GM12878 (cell line): ENCODE results near the gene TRPC1. TPM values are rescaled to one million over a fixed set of nuclear protein-coding genes. Genes with fewer than 3 reads are reported as not detected.

ENCODE experiments used
- ATAC-seq: fragments of 200-7000 bp; cut with Tn5 transposase; 3 replicates; pipeline ENCODE4 v1.9.1; 2020; ENCODE audit warnings: mild to moderate bottlenecking, moderate library complexity
- BruUV-seq: library from RNA; stranded (reverse); fragments of 400-500 nt; replicated peaks from 2 replicates; lab custom pipeline; 2021; lab: Mats Ljungman, UMichigan
- CTCF ChIA-PET: fragments of 300-600 bp; sonication (Branson Sonifier 250); formaldehyde crosslinking; extraction: SDS; loops from one replicate; lab custom pipeline; 2021; ENCODE audit warnings: inconsistent platforms; lab: Yijun Ruan, JAX
- POLR2A ChIA-PET: fragments of 350-600 bp; formaldehyde crosslinking; extraction: SDS; loops from one replicate; lab custom pipeline; 2021; ENCODE audit warnings: inconsistent platforms; lab: Charles Lee
- RAD21 ChIA-PET: fragments of 300-600 bp; sonication (Branson Sonifier 250); formaldehyde crosslinking; loops from one replicate; lab custom pipeline; 2023; ENCODE audit warnings: antibody characterized with exemption; ENCODE audit not compliant: unreplicated experiment; lab: Charles Lee
- SMC1A ChIA-PET: fragments of 300-600 bp; sonication (Branson Sonifier 250); formaldehyde crosslinking; loops from one replicate; lab custom pipeline; 2023; ENCODE audit not compliant: unreplicated experiment, uncharacterized antibody; lab: Charles Lee
- DNase-seq: peaks from one replicate; pipeline ENCODE4 v3.0.0-alpha.2; 2011; ENCODE audit warnings: low read depth, low spot score
- FAIRE-seq: peaks from 3 replicates; lab custom pipeline; 2011; peaks lifted over from hg19 to GRCh38; lab: Jason Lieb, UNC
- H2AFZ ChIP-seq: 2 replicates; pipeline ENCODE4 v1.6.0; 2011; ENCODE audit warnings: low read depth, low read length, control low read depth; ENCODE audit not compliant: control insufficient read depth
- H3K27ac ChIP-seq: 2 replicates; pipeline ENCODE4 v1.5.1; 2011; ENCODE audit warnings: control low read depth; ENCODE audit not compliant: control insufficient read depth, insufficient read depth
- H3K27me3 ChIP-seq, 2 experiments: replicated peaks in 1 of 2; 2 replicates each; pipeline versions ENCODE4 v1.6.0 to v1.6.1; 2011; ENCODE audit warnings: low read length in 1 of 2; ENCODE audit not compliant: control insufficient read depth in 2 of 2, insufficient read depth in 2 of 2
- H3K36me3 ChIP-seq, 2 experiments: 2 replicates each; pipeline ENCODE4 v1.5.1; 2011; ENCODE audit warnings: low read length in 1 of 2; ENCODE audit not compliant: control insufficient read depth in 2 of 2, insufficient read depth in 2 of 2
- H3K4me1 ChIP-seq: 2 replicates; pipeline ENCODE4 v1.6.1; 2011; ENCODE audit warnings: mild to moderate bottlenecking, low read length, moderate library complexity, mixed read lengths; ENCODE audit not compliant: control insufficient read depth, insufficient read depth
- H3K4me2 ChIP-seq: 2 replicates; pipeline ENCODE4 v1.6.0; 2011; ENCODE audit warnings: control low read depth; ENCODE audit not compliant: control insufficient read depth, insufficient read depth
- H3K4me3 ChIP-seq: fragments of 200-600 bp; sonication (generic); 2 replicates; pipeline ENCODE4 v1.5.1; 2016
- H3K79me2 ChIP-seq: 2 replicates; pipeline ENCODE4 v1.6.0; 2011; ENCODE audit warnings: low read length; ENCODE audit not compliant: control insufficient read depth, insufficient read depth
- H3K9ac ChIP-seq: 2 replicates; pipeline ENCODE4 v1.8.0; 2011; ENCODE audit warnings: low read length, control low read depth, mixed read lengths; ENCODE audit not compliant: control insufficient read depth, insufficient read depth
- H3K9me3 ChIP-seq: replicated peaks from 3 replicates; pipeline ENCODE4 v1.5.1; 2011; ENCODE audit warnings: mild to moderate bottlenecking, low read length; ENCODE audit not compliant: control insufficient read depth, insufficient read depth
- H4K20me1 ChIP-seq: 2 replicates; pipeline ENCODE4 v1.6.0; 2011; ENCODE audit not compliant: control insufficient read depth, insufficient read depth
- CHD1 ChIP-seq: IDR thresholded peaks from 2 replicates; pipeline ENCODE4 v1.6.1; 2012; ENCODE audit warnings: low read depth, low read length, improper control_type of control experiment
- CHD4 ChIP-seq: fragments of 200-600 bp; sonication (generic); IDR thresholded peaks from 2 replicates; pipeline ENCODE4 v1.6.1; 2016; ENCODE audit warnings: mild to moderate bottlenecking
- FOS ChIP-seq: IDR thresholded peaks from 3 replicates; pipeline ENCODE4 v1.6.1; 2011; ENCODE audit warnings: borderline replicate concordance; ENCODE audit not compliant: insufficient read length; ENCODE audit errors: extremely low read depth
- HCFC1 ChIP-seq: fragments of 150-350 bp; IDR thresholded peaks from 2 replicates; pipeline ENCODE4 v1.6.1; 2014; ENCODE audit warnings: low read length
- IKZF1 ChIP-seq: fragments of 450-650 bp; conservative IDR thresholded peaks from 2 replicates; pipeline ENCODE4 v1.6.1; 2017; ENCODE audit warnings: antibody characterized with exemption, mild to moderate bottlenecking
- IRF5 ChIP-seq: fragments of 450-650 bp; IDR thresholded peaks from 2 replicates; pipeline ENCODE4 v1.6.1; 2017; ENCODE audit warnings: borderline replicate concordance
- RAD51 ChIP-seq: fragments of 450-650 bp; IDR thresholded peaks from 2 replicates; pipeline ENCODE4 v1.6.1; 2016; ENCODE audit warnings: moderate library complexity, mild to moderate bottlenecking, inconsistent platforms
- RFX5 ChIP-seq: IDR thresholded peaks from 2 replicates; pipeline ENCODE4 v1.6.1; 2011; ENCODE audit warnings: low read depth, low read length, improper control_type of control experiment
- STAT3 ChIP-seq: IDR thresholded peaks from 2 replicates; pipeline ENCODE4 v1.6.1; 2011; ENCODE audit warnings: low read depth, low read length, improper control_type of control experiment
- WRNIP1 ChIP-seq: IDR thresholded peaks from 2 replicates; pipeline ENCODE4 v1.6.1; 2011; ENCODE audit warnings: low read depth, low read length, improper control_type of control experiment, borderline replicate concordance
- WGBS: methylation state at CpG from one replicate; pipeline ENCODE4 v1.1.6; 2016; ENCODE audit warnings: low lambda C conversion rate; ENCODE audit not compliant: insufficient replicate concordance, insufficient coverage; ENCODE audit errors: missing lambda C conversion rate; 5-methylcytosine and 5-hydroxymethylcytosine counted together
- in situ Hi-C: fragments of 300-500 bp; cut with MboI; formaldehyde crosslinking; loops from 9 replicates; pipeline ENCODE4 v1.14.3; 2018; ENCODE audit warnings: mixed read lengths
- intact Hi-C: fragments of 100-400 bp; cut with micrococcal nuclease; formaldehyde crosslinking; loops from one replicate; pipeline ENCODE4 v1.14.2; 2022; ENCODE audit not compliant: unreplicated experiment
- polyA plus RNA-seq, 11 experiments: library from polyadenylated mRNA; depleted of rRNA in 4 of 11; unstranded in 6 of 11; stranded (reverse) in 5 of 11; fragments of >200 nt; fragmentation: Nextera tagmentation in 4 of 11; fragmentation: Illumina TruSeq in 1 of 11; extraction: Ambion mirVana in 4 of 11; extraction: Trizol in 1 of 11; gene quantifications; 1 replicate in 1 of 11; 2 replicates in 10 of 11; pipeline versions ENCODE4 v1.2.1 to v1.2.3, GENCODE V29; 2011 to 2016; ENCODE audit warnings: inconsistent platforms in 2 of 11, missing spikeins in 2 of 11, low read depth in 1 of 11
- total RNA-seq, 4 experiments: library from RNA; depleted of rRNA in 3 of 4; stranded (reverse); fragments of >200 nt in 3 of 4; fragmentation: Illumina TruSeq in 1 of 4; extraction: Trizol in 1 of 4; gene quantifications; 2 replicates each; pipeline versions ENCODE4 v1.2.1 to v1.2.3, GENCODE V29; 2013 to 2021
- TF ChIP-seq, protein P1 (sequence below): fragments of 450-650 bp; IDR thresholded peaks from 2 replicates; pipeline ENCODE4 v1.6.1; 2016; ENCODE audit warnings: mild to moderate bottlenecking
- TF ChIP-seq, protein P2 (sequence below): fragments of 450-650 bp; conservative IDR thresholded peaks from 2 replicates; pipeline ENCODE4 v1.6.1; 2017; ENCODE audit warnings: mild to moderate bottlenecking, moderate library complexity

TRPC1 gene
- total and polyA plus RNA-seq, 10 of the 15 experiments (the other 5 are each of a cell fraction or from before 2014, with no cell fraction given), result 0.05 to 2.9 (median 0.17) TPM

- ChIA-PET RAD21 (no interaction called here), SMC1A (no interaction called here), CTCF (interaction anchor here (1.4 kb wide), 1 partner anchor 10 kb away, joined by 3 read pairs; no protein-coding TSS in a partner anchor), POLR2A (no interaction called here)
- Histone ChIP-seq H3K4me2 (no peak overlapping the region), H3K9me3 (no peaks in the 10 kb centered on the region), H4K20me1 (no peaks in the 10 kb centered on the region), H3K4me1 (no peaks in the 10 kb centered on the region), H3K9ac (no peak overlapping the region), H3K27me3 (no peaks in the 10 kb centered on the region), H3K36me3 (no peaks in the 10 kb centered on the region), H3K4me3 (no peak overlapping the region), H3K27ac (no peak overlapping the region), H2AFZ (no peak overlapping the region), H3K79me2 (no peaks in the 10 kb centered on the region)
- no peak for TF ChIP-seq WRNIP1
- intact Hi-C loops, result no loop called here
- DNase-seq (no peak), ATAC-seq (no peak), FAIRE-seq (no peak)
- in situ Hi-C loops, result no loop called here
- BruUV-seq, result no TSS peak
These were observed 14.6 kb downstream of the TRPC1 start for GRCh38 chr3:142738396-142738795.

GRCh38 chr3:142746646-142747045 is 22.8 kb downstream of the TRPC1 start:
- Histone ChIP-seq H3K4me2 (no peak overlapping the region), H2AFZ (no peak overlapping the region), H3K36me3 (no peaks in the 10 kb centered on the region), H3K27me3 (peaks cover 0 to 2% of the 10 kb centered on the region in 2 experiments; a peak in 1 of 4 replicates), H4K20me1 (no peaks in the 10 kb centered on the region), H3K9ac (no peak overlapping the region), H3K79me2 (no peaks in the 10 kb centered on the region), H3K27ac (no peak overlapping the region), H3K9me3 (no peaks in the 10 kb centered on the region), H3K4me3 (no peak overlapping the region), H3K4me1 (no peaks in the 10 kb centered on the region)
- ChIA-PET POLR2A (no interaction called here), SMC1A (no interaction called here), RAD21 (no interaction called here), CTCF (no interaction called here)
- no peak for DNase-seq
- intact Hi-C loops (no loop called here), in situ Hi-C loops (no loop called here)
- no peak for FAIRE-seq
- ATAC-seq, result no peak
- BruUV-seq, result no TSS peak
- WGBS, result 66% methylated on average over 7 of the region's 7 CpGs
- TF ChIP-seq CHD1 (no peak), RAD51 (no peak), FOS (no peak), HCFC1 (no peak), CHD4 (no peak), RFX5 (no peak), IKZF1 (no peak), IRF5 (no peak), STAT3 (no peak)
- TF ChIP-seq, protein P1, sequence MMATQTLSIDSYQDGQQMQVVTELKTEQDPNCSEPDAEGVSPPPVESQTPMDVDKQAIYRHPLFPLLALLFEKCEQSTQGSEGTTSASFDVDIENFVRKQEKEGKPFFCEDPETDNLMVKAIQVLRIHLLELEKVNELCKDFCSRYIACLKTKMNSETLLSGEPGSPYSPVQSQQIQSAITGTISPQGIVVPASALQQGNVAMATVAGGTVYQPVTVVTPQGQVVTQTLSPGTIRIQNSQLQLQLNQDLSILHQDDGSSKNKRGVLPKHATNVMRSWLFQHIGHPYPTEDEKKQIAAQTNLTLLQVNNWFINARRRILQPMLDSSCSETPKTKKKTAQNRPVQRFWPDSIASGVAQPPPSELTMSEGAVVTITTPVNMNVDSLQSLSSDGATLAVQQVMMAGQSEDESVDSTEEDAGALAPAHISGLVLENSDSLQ, result no peak
- TF ChIP-seq, protein P2, sequence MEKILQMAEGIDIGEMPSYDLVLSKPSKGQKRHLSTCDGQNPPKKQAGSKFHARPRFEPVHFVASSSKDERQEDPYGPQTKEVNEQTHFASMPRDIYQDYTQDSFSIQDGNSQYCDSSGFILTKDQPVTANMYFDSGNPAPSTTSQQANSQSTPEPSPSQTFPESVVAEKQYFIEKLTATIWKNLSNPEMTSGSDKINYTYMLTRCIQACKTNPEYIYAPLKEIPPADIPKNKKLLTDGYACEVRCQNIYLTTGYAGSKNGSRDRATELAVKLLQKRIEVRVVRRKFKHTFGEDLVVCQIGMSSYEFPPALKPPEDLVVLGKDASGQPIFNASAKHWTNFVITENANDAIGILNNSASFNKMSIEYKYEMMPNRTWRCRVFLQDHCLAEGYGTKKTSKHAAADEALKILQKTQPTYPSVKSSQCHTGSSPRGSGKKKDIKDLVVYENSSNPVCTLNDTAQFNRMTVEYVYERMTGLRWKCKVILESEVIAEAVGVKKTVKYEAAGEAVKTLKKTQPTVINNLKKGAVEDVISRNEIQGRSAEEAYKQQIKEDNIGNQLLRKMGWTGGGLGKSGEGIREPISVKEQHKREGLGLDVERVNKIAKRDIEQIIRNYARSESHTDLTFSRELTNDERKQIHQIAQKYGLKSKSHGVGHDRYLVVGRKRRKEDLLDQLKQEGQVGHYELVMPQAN, result no peak
